IPS DF 4.7 (cell line): ENCODE data around the gene SRC.
"Not testable (repeated sequence)": the region's sequence is repeated elsewhere in the genome, so short reads cannot be mapped to it uniquely, and the experiment has no call there.

Source experiments
- DNase-seq: peaks from one replicate; pipeline ENCODE4 v3.0.0-alpha.2; 2013; ENCODE audit warnings: low spot score; ENCODE audit errors: extremely low read depth

The SRC gene

GRCh38 chr20:37336369-37337207 is 9.4 kb upstream of the SRC start:
- no peak for DNase-seq

DNA sequence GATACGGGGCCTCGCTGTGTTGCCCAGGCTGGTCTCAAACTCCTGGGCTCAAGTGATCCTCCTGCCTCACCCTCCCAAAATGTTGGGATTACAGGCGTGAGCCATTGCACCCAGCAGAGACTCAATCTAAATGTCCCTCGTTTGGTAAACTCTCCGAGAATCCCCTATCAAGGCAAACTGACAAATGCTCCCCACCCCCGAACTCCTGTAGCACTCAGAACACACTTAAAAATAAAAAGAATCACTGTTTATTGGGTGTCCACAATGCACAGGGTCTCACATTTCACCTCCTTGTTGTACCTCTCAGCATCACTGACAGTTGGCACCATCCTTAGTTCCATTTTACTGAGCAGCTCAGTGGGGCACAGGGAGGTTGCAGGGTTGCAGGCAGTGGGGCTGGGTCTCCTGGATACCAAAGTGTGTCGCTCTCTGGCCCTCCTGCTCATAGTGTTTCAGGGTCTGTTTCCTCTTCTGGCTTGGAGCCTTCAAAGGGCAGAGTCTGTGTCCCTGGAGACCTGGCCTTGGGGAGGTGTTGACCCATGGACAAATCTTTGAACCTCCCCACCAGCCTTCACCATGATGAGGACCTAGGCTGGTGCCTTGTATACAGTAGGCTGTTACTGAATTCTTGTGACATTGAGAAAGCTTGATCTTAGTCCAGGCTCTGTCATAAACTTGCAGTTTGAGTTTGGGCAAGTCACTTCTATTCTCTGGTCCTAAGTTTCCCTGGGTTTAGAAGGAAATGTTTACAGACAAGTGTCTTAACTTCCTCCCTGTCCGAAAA is 8.5 kb upstream of the SRC start:
- DNase-seq, result no peak

DNA sequence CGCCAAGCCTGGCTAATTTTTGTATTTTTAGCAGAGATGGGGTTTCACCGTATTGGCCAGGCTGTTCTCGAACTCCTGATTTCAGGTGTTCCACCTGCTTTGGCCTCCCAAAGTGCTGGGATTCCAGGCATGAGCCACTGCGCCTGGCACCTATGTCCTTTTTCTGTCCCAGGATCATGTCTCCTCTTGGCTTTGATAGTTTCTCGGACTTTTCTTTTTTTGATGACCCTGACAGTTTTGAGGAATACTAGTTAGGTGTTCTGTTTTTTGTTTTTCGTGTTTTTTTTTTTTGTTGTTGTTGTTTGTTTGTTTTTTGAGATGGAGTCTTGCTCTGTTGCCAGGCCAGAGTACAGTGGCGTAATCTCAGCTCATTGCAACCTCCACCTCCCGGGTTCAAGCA is 7.6 kb upstream of the SRC start:
- DNase-seq, result not testable (repeated sequence)

DNA sequence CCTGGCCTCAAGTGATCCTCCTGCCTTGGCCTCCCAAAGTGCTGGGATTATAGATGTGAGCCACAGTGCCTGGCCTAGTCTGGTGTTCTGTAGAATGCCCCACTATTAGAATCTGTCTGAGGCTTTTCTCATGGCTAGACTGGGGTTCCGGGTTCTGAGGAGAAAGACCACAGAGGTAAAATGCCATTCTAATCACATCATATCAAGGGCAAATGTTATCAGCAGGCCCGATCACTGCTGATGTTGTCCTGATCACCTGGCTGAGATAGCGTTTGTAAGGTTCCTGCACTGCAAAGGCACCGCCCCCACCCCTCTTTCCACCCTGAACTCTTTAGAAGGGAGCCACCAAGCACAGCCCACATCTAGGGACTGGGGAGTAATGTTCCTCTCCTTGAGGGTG is 6.7 kb upstream of the SRC start:
- DNase-seq, result no peak

GRCh38 chr20:37339764-37340109 is 6.2 kb upstream of the SRC start:
- not testable (repeated sequence) for DNase-seq

- no peak for DNase-seq
Observed at GRCh38 chr20:37340998-37341397, 4.9 kb upstream of the SRC start.

GRCh38 chr20:37341632-37342031 is 4.3 kb upstream of the SRC start:
- no peak for DNase-seq

DNA sequence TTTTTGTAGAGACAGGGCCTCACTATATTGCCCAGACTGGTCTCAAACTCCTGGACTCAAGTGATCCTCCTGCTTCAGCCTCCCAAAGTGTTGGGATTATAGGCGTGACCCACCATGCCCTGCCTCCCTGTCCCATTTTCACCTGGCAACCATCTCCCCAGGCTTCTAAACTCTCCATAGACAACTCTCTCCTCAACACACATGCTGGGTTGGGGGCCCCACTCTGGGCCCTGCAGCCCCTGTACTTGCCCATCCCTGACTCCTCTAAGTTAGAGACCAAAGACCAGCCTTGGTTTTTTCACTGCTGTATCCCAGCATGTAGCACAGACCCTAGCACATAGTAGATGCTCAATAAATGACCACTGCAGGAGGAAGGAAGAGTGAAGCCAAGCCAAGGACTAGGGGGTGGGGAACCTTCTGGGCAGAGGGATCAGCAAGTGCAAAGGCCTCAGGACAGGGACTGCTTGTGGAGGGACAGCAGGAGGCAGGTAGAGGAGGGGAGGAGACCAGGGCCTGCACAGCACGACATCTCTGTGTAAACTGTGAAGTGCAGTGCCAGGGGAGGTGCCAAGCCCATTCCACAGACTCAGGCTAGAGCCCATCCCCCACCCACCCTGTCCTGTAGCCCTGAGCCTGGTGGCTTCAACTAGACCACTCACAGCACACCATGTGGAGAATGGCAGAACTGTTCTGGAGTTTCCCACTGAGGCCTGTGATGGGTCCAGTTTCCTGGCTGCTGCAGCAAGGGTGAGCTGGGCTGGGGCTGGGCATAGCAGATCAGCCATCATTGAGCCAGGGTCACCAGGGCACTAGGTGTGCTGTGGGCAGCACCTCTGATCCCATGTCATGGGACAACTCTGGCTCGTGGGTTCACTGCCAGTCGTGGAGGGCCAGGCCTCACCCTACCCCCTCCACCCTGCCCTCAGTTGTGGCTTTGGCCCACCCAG is 3.4 kb upstream of the SRC start:
- no peak for DNase-seq

DNA sequence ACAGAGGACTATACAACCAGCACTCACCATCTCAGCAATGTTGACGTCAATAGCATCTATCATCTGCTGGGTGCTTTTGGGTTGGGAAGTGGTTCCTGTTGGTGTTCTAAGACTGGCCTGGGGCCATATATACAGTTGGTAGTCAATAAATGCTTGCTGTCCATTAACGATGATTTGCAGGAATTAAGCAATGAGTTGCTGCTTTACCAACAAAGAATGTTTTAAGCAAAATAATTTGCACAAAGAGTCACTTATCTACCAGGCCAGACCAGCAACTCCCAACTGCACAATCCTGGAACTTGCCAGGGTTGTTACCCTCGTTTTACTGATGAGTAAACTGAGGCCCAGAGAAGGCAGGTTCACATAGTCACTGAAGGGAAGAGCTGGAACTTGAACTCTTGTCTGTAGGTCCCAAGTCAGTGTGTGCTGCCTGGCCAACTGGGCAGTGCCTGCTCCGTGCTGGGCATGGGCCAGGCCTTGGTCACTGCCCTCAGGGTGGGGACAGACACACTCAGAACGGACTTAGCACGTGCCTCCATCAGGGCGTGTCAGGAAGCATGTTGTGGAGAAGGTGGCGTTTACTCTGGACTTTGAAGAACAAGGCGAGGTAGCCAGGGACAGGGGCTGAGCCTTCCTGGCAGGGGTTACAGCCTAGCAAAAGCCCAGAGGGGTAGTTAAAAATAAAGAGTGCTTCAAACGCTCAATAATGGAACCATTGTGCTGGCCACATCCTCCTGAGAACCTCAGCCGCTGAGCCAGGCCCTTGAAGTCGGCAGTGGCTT is 2.5 kb upstream of the SRC start:
- no peak for DNase-seq

DNA sequence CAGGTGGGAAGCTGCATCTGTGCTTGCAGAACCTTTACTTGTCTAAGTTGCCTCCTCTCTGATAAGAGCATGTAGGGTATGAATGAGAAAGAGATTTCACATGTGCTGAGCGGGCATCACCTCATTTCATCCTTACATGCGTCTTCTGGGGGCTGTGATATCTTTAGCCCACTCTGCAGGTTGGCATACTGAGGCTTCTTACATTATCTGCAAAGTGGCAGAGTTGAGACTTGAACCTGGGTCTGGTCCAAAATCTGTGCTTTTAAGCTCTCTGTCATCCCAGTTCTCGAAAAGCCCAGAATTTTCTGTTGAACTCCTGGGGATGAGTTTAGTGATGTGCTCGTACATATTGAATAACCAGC is 2.0 kb upstream of the SRC start:
- no peak for DNase-seq

GRCh38 chr20:37344506-37345338 is 1.2 kb upstream of the SRC start:
- no peak for DNase-seq

DNA sequence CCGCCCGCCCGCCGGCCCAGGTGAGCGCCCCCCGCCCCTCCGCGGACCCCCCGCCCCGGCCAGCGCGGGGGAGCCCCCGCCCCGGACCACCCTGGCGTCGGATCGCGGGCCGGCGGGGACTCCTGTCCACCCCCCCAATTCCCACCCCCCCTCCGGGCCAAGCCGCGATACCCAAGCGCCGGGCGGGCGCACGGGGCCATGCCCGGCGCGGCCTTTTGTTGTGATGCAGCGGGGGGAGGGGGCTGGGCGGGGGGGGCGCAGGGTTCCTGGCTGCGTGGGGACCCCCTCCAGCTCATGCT is 245 bp downstream of the SRC start:
- no peak for DNase-seq

DNA sequence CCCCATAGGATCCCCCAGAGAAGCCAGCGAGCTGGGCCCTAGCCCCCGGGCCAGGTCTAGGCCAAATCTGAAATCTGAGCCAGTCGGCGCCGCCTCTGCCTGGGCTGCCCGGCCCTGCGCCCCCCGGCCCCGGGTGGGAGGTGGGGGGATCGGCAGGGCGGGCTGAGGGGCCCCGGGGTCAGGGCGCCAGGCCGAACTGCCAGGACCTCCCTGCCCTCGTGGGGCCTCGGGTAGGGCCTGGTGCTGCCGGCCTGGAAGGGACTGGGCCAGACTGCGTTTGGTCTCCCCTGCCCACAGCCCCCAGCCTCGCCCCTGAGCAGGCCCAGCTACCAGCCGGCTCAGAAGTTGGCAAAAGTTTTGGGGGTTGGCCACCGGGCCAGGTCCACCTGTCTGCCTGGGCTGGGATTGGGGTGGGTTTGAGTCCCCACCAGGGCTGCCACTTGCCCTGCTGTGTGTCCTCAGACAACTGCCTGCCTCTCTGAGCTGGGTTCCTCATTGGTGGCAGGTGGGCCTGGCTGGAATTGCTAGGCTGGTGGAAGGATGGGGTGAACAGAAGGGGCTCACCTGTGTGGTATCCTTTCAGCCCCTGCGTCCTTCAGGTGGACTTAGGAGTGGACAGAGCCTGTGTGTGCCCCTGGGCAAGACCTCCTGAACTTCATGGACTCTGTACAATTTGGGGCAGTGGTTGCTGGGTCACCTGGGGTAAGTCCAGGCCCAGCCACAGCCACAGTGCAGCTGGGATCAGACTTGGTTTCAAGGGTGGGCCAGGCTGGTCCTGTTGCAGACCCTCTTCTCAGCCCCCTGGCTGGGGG is 801 bp downstream of the SRC start:
- no peak for DNase-seq

GRCh38 chr20:37347347-37347823 is 1.4 kb downstream of the SRC start:
- DNase-seq, result no peak

GRCh38 chr20:37347891-37348791 is 2.2 kb downstream of the SRC start:
- no peak for DNase-seq

- DNase-seq, result no peak
Observed at GRCh38 chr20:37348792-37349516, 3.0 kb downstream of the SRC start.
